SKM-1 treated with dmso at 0.1 percent for 144 hours (cell line): ENCODE results near the gene HCRT.
"Not testable (repeated sequence)": the region's sequence is repeated elsewhere in the genome, so short reads cannot be mapped to it uniquely, and the experiment has no call there.

Experiments
- DNase-seq: peaks from one replicate; lab custom pipeline; 2025; ENCODE audit not compliant: unreplicated experiment; lab: John Stamatoyannopoulos, UW

Gene HCRT

GRCh38 chr17:42180411-42180921, 4.8 kb downstream of the HCRT start:
- DNase-seq = no peak

DNA sequence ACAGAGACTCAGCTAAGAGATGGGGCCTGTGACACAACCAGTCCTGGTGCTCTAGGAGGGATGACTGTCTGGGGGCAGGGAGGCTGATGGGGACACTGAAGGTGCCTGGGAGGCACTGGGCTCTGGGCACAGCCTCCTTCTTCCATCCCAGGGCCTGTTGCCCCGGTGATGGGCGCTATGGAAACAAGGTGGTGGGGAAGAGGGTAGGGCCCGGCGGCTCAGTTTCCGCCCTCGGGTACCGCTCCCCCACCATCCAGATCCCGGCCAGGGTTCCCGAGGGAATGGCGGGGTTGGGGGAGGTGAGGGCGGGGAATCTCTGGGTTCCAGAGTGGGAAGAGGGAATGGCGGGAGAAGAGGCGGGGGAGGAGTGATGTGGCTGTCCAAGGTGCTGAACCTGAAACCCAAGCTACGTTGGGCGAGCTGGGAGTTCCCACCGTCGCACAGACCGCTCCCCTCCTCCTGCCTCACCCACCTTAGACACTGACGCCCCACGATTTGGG, 5.3 kb downstream of the HCRT start:
- DNase-seq = no peak

DNA sequence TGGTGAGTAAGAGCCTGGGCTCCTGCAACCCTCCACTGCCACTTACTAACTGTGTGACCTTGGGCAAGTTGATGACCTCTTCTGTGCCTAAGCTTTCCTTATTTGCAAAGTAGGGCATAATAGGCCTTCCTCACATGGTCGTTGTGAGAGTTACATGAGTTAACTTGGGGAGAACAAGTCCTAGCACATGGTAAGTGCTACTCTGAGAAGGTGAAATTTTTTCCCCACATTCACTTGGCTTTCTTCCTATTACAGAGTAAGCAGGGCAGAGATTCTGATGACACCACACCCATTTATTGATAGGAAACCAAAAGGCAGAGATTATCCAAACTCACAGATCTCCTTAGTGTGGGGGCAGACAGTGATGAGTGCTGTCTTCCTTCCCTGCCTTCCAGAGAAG, 5.9 kb downstream of the HCRT start:
- DNase-seq = no peak

- DNase-seq = no peak
Observed at GRCh38 chr17:42178817-42179216, 6.4 kb downstream of the HCRT start.

GRCh38 chr17:42177684-42178083, 7.6 kb downstream of the HCRT start:
- DNase-seq = no peak

DNA sequence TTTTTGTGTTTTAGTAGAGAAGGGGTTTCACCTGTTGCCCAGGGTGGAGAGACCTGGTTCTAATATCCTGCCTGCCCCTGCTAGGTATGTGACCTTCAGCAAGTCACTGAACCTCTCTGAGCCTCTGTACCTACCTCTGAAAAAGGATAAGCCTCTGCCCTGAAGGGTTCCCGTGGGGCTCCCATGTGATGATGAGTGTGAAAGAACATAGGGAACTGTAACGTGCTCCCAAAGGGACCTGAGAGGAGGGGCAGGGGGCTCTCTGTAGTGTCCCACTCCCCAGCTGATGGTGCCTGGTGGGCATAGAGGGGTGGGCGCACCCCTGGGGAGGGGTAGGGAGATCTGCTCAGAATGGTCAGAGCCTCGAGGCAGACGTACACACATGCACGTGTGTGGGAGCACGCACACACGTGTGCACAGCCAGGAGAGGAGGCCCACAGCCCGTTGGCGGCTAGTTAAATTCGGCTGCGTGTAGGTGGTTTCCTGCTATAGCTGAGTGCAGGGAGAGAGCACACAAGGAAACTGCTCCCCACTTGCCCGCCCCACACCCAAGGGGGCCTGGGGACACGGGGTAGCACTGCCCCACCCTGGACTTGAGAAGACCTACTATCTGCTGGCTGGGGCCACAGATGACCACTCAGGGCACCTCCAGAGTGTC, 11.0 kb downstream of the HCRT start:
- DNase-seq = no peak

DNA sequence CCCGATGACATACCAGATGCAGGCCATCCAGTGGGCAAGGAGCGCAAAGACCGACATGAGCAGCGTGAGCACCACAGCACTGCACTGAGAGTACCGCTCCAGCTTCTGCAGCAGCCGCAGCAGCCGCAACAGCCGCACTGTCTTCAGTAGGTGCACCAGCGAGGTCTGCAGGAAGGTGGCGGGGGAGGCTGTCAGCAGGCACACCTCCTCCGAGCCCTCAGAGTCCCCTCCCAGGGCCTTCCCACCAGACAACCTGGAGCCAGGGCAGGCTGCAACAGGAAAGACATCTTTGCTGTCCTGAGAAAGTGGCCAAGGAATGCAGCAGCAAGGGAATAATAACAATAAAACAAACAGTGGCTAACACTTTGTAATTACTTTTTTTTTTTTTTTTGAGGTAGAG, 13.4 kb downstream of the HCRT start:
- no peak for DNase-seq

DNA sequence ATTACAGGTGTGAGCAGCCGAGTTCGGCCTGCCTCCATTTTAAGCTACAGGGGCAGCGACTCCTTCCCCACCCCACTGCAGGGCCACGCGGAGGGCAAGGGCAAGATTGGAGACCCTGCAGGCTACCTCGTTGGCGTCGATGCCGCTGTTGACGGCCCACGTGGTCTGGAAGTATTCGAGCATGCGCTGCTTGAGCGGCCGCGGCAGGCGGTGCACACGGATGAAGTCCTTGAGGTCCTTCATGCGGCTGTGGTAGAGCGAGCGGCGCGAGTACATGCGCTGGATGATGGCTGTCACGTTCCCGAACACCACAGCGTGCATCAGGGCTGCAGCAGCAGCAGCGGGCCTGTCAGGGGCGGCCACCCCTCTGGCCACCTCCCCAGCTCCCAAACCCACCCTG, 15.9 kb downstream of the HCRT start:
- DNase-seq = no peak

DNA sequence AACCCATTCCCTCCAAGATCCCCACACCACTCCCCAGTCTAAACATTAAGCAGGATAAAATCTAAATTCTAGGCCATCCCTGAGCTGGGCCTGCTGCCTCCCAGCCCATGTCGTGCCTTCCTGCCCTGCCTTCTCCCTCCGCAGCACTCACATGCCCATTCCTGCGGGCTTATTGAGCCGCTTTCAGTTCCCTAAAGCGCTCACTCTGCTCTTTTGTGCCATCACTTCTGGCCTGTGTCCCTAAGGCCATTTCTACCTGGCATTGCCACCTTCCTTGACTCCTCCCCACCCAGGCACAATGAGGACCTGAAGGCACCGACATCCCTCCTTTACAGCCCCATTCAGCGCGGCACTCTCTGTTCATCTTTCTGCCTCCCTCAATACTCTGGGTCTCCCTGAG, 17.4 kb downstream of the HCRT start:
- DNase-seq = no peak

DNA sequence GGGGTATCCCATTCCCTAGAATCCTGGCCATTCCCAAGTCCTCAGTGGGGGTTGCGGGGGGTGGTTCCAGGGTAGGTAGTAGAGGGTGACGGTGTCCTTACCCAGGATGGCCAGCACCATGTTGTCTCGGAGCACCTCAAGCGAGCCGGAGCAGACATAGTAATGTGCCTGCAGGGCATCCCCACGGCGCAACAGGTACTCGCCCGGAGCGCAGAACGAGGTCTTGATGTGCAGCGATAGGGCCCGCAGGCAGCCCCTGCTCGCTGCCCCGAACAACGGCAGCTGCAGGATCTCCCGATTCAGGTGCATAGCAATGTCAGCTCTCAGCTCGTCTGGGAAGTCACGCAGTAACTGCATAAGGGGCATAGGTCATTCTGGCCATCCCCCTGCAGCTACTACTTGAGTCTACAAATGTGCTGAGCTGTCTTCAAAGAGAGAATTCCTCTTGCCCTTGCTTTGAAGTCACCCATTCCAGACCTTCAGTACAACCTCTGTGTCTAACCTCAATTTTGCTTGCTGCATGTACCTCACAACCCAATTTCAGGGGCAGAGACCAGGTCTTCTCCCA, 19.0 kb downstream of the HCRT start:
- DNase-seq = no peak

DNA sequence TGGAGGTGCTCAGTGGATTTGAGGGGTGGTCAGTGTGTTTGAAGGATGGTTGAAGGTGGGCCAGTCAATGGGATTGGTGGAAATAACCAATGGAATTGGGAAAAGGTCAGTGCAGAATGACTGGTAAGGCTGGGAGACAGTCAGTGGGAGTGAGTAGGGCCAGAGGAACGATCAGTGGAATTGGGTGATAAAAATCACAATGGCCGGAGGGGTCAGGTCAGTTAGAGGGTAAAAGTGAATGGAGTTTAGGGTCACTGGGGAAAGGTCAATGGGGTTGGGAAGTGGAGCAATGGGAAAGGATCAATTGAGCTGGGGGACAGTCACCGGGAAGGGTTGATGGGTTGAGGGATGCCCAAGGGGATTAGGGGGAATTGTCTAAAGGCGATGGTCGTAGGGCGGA, 19.5 kb downstream of the HCRT start:
- no peak for DNase-seq

GRCh38 chr17:42163696-42164407, 21.4 kb downstream of the HCRT start:
- DNase-seq = no peak

- peak; percentile 29 for DNase-seq
Observed at GRCh38 chr17:42163113-42163512, 22.1 kb downstream of the HCRT start.

DNA sequence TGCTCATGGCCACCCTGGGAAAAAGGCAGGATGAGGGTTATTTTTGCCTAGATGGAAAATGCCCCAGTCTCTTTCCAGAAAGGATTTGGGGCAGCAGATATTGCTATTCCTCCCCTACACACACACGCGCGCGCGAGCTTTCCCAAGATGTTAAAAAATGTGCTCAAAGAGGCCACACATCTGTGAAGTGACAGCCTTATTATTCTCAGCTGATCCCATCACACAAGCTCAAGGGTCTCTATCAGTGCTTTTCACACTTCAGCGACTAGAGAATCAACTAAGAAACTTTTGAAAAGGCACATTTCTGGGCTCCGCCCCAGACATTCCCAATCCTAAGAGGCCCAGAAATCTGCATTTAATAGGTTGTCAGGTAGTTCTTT, 24.7 kb downstream of the HCRT start:
- DNase-seq = no peak

DNA sequence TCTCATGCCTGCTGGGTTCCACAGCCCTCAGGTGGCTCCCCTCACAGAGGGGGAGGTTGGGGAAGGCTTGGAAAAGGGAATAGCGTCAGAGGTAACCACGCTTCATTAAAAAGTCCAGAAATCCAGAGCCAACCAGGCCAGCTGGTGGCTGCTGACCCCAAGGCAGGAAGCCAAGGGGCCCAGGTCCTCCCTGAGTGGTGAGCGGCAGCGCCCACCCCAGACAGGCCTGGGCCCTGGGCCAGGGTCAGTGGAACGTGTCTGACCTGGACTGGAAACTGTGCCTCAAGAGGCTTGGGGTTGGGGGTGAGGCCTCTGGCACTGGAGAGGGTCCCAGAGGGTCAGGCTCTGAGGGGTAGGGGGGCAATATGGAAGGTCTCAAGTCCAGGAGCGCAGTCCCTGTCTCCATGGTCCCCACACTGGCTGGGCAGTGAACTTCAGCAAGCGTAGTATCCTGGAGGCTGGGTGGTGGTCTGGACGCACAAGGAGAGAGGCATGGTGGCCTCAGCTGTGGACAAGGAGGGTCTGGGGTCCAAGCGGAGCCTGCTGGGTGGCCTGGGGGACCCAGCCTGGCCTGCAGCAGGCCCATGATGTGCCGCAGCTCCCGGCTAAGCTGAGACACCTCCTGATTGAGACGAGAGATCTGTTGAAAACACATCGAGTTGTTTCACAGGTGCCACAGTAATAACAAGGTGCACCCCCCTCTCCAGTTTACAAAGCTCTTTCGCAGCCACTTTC, 25.3 kb downstream of the HCRT start:
- DNase-seq = no peak

- no peak for DNase-seq
Observed at GRCh38 chr17:42155614-42156045, 29.6 kb downstream of the HCRT start.

DNA sequence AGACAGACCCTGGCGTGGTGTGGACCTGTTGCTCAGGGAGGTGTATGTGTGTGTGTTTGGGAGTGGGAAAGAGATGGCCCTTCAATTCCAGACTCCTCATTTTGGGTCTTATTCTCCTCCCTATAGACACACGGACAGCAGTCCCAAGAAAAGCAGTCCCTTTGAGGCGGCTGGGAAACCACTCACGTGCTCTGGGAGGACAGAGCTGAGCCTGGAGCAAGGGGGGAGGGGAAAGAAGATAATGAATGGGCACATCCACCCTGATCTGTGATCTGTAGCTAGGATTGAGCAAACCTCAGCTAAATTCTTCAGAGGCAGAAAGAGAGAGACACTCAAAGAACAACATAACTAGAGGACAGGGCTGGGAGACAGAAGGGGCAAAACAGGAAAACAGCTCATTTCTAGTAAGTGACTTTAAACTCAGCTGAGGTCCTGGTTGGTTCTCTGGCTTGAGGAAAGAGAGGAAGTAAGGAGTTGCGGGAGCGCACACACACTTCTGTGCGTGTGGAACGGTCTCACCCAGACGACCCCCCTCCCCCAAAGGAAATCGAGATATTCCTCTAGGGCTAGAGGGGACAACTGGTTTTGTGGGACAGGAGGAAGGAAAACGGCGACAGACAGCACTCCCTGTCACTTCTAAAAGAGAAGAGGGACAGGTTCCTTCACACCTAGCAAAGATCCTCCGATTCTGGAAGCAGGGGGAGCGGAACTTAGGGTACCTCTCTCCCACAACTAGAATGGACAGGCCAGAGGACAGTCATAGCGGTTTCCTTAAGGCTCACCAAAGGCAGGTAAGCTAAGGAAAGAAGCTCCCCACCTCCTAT, 31.1 kb downstream of the HCRT start:
- DNase-seq = peak; percentile 50

GRCh38 chr17:42146911-42147607, 38.2 kb downstream of the HCRT start:
- DNase-seq = no peak

DNA sequence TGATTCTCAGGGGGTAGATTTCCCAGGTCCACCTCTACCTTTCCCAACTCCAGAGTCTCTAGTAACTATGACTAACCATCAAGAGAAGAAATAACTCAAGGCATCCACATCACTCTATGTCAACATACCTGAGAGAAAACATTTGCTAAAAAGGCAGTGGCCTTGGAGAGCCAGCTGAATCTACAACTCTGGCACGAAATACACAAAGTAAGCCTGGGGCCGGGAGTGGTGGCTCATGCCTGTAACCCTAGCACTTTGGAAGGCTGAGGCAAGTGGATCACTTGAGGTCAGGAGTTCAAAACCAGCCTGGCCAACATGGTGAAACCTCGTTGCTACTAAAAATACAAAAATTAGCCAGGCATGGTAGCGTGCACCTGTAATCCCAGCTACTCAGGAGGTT, 42.1 kb downstream of the HCRT start:
- DNase-seq = not testable (repeated sequence)

- no peak for DNase-seq
Observed at GRCh38 chr17:42142371-42142896, 42.8 kb downstream of the HCRT start.
